NCI-H345 treated with DMSO at 0.1 percent for 48 hours (cell line): ENCODE measurements around the gene IFRD1.
"Not testable (repeated sequence)": the region's sequence is repeated elsewhere in the genome, so short reads cannot be mapped to it uniquely, and the experiment has no call there.

Source experiments
- DNase-seq: peaks from one replicate; lab custom pipeline; 2025; ENCODE audit not compliant: unreplicated experiment; lab: John Stamatoyannopoulos, UW

Gene IFRD1

DNA sequence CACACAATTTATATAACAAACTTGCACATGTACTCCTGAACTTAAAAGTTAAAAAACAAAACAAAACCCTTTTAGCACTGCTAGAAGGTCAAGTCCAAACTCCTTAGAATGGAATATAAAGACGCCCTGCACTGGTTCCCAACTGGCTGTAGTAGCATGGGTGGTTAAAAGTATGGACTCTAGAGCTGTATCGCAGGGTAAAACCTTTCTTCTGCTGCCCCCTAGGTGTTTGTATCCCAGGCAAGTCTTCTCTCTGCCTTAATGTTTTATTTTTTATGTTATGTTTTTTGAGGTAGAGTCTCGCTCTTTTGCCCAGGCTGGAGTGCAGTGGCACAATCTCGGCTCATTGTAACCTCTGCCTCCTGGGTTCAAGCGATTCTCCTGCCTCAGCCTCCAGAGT lies 65.7 kb downstream of the IFRD1 start:
- no peak for DNase-seq

DNA sequence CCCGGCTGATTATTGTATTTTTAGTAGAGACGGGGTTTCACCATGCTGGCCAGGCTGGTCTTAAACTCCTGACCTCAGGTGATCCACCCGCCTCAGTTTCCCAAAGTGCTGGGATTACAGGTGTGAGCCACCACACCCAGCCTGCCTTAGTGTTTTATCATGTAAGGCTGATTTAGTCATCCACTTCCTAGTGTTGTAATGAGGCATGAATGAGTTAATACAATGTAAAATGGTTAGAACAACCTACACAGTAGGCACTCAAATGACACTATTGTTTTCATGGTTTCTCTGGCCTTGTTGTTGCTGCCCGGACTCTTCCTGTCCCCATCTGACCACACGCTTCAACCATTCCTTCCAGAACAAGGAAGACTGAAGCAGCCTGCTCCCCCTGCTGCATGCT lies 66.2 kb downstream of the IFRD1 start:
- DNase-seq: not testable (repeated sequence)

DNA sequence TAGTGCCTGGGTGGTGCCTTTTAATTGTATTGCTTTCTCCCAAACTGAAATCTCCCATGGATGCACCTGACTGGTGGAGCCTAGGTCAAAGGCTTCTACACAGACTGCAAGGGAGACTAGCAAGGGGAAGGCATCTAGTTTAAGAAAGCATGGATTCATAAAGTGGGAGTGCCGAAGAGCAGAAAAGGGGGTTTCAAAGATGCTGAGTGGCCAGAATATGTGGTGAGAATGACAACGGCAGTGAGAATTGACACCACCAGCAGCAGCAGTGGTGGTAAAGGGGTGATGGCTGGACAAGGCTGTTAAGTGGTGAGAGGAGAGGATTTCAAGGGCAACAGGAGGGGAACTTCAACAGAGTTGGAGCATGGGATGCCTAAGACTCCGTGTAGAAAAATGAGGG lies 67.2 kb downstream of the IFRD1 start:
- DNase-seq: no peak

DNA sequence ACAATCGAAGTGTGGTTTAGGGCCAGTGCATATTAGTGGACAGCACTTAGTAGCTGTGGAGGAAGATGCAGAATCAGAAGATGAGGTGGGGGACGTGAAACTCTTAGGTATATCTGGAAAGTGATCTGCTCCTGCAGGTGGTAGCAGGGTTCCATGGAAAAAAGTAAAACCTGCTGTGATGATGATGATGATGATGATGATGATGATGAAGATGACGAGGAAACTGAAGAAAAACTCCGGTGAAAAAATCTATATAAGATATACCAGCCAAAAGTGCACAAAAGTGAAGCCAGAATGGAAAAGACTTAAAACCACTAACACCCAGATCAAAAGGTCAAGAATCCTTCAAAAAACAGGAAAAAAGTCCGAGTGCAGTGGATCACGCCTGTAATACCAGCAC lies 70.5 kb downstream of the IFRD1 start:
- no peak for DNase-seq

DNA sequence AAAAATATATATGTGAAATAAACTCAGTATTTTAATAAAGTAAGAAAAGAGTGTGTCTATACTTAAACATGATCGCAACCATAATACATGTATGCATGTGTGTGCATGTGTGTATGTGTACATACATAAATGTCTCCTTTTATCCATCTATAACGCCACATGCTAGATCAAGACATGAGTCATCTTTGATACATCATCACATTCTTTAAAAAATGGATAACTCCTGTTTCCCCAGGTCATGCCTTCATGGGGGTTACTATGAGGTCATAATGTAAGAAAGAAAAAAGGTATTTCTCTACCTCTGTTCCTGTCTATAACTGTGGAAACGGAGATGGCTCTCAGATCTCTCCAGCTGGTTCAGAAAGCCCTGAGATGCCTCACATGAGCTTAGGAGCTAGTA lies 71.7 kb downstream of the IFRD1 start:
- DNase-seq: no peak

DNA sequence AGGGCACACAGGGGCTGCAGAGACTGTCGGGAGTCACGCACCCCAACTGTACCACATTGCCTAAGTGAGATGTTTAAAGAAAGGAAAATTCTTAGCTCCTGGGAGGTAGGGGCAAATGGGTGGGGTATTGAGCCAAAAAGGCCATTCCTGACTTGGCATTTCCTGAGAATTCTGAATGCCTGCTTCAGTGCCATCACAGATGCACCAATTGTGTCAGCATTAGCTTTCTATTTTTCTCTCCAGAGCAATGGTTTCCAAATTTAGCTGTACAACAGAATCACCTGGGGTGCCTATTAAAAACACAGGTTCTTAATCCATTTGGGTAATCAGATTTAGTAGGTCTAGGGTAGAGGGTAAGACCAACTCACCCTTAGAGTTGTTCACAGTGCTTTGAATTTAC lies 73.6 kb downstream of the IFRD1 start:
- no peak for DNase-seq
